ENCODE results near the gene MEOX1.

Gene MEOX1

DNA sequence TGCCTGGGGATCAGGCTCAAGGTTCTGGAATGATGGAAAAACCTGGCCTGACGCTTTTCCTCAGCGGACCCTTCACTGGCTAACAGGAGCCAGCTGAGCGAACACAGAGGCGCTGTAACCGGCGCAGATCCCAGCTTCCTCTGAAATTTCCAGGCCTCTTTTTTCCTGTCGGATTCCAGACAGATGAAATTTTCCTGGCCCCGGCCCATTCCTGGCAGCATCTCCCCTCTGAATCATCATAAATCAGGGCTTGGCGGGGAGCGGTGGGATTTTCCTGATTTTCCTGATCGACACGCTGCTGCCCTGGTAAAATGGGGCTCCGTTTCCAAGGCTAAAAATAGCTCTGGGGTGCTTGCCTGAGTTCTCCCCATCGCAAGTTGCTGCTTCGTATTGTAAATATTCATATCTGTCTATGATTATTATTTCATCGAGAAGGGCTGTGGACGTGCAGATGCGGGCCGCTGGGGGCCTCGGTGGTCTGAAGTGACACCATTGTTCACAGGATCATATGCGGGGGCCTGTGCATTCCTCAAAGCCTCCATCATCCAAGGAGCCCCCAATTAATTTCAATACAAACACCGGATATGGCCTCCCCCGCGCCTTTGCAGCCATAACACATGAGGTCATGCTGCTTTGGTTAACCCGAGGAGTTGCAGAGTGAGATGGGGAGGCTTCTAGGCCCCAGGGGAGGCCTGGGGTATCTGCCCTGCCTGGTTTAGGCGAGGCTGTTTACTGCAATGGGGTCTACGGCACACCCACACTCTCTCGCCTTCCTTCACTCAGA lies 69.8 kb downstream of the MEOX1 start:
- DNase-seq (ENCODE audit: low read depth in 2 of 2), result no peak

DNA sequence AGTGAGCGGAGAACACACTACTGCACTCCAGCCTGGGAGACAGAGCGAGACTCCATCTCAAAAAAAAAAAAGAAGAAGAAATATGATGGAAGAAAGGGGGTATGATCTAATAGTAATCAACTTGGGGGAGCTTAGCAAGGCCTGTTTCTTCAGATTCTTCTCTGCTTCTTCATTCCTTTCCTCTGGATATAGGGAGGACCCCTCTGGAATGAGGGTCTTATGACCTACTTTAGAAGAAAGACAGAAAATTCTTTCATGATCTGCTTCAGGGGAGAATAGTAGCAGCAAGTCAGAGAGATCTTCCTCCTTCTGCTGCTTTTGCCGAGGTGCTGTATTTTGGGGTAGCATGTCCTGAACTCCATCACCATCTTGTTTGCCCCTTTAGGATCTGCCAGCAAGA lies 70.7 kb downstream of the MEOX1 start:
- no peak for DNase-seq (ENCODE audit: low read depth in 2 of 2)

All from stimulated activated CD8-positive, alpha-beta memory T cell treated with anti-CD3 and anti-CD28 coated beads, Interleukin-7, amount 100 ng/mL, for 4 hours (primary cell).